ENCODE results near the gene RILPL1.

DNA sequence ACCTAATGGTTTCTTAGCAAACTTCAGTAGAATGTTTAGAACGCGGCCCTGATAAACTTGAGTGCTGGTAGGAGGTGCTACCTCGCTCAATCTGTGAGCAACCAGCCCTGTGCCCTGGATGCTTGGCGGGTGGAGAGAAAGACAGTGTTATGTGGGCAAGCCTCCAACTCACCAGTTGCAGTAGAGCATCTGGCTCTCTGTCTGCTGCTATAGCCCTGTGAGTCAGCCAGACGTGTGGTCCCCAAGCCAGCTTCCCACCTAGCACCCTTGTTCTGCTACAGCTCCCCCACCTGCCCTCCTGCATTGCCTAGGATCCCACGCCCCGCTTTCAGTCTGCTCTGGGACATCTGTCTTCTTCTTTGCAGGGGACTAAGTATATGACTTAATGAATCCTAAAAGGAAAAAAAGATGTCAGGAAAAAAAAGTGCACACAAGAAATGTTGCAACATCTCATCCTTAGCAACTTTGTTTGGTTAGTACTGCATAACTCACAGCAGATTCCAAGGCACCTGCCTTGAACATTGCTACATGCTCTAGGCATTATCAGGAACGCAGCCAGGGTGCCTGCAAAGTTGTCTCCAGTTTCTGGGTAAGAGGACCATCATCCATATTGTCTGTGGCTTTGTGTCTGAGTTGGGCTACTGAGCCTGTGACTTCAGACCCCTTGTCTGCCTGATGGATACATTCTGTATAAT is 62.0 kb downstream of the RILPL1 start:
- TF ChIP-seq, protein P1, sequence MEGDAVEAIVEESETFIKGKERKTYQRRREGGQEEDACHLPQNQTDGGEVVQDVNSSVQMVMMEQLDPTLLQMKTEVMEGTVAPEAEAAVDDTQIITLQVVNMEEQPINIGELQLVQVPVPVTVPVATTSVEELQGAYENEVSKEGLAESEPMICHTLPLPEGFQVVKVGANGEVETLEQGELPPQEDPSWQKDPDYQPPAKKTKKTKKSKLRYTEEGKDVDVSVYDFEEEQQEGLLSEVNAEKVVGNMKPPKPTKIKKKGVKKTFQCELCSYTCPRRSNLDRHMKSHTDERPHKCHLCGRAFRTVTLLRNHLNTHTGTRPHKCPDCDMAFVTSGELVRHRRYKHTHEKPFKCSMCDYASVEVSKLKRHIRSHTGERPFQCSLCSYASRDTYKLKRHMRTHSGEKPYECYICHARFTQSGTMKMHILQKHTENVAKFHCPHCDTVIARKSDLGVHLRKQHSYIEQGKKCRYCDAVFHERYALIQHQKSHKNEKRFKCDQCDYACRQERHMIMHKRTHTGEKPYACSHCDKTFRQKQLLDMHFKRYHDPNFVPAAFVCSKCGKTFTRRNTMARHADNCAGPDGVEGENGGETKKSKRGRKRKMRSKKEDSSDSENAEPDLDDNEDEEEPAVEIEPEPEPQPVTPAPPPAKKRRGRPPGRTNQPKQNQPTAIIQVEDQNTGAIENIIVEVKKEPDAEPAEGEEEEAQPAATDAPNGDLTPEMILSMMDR (IDR thresholded peaks at IDR 0.05) = no peak
- no peak for TF ChIP-seq ZFX (IDR thresholded peaks at IDR 0.05; ENCODE audit: borderline replicate concordance)
